GM12878 (cell line): ENCODE results near the gene ISG20L2. TPM values are rescaled to one million over a fixed set of nuclear protein-coding genes. Genes with fewer than 3 reads are reported as not detected.

ENCODE experiments used
- ATAC-seq: fragments of 200-7000 bp; cut with Tn5 transposase; 3 replicates; pipeline ENCODE4 v1.9.1; 2020; ENCODE audit warnings: mild to moderate bottlenecking, moderate library complexity
- BruUV-seq: library from RNA; stranded (reverse); fragments of 400-500 nt; replicated peaks from 2 replicates; lab custom pipeline; 2021; lab: Mats Ljungman, UMichigan
- CTCF ChIA-PET: fragments of 300-600 bp; sonication (Branson Sonifier 250); formaldehyde crosslinking; extraction: SDS; loops from one replicate; lab custom pipeline; 2021; ENCODE audit warnings: inconsistent platforms; lab: Yijun Ruan, JAX
- POLR2A ChIA-PET: fragments of 350-600 bp; formaldehyde crosslinking; extraction: SDS; loops from one replicate; lab custom pipeline; 2021; ENCODE audit warnings: inconsistent platforms; lab: Charles Lee
- RAD21 ChIA-PET: fragments of 300-600 bp; sonication (Branson Sonifier 250); formaldehyde crosslinking; loops from one replicate; lab custom pipeline; 2023; ENCODE audit warnings: antibody characterized with exemption; ENCODE audit not compliant: unreplicated experiment; lab: Charles Lee
- SMC1A ChIA-PET: fragments of 300-600 bp; sonication (Branson Sonifier 250); formaldehyde crosslinking; loops from one replicate; lab custom pipeline; 2023; ENCODE audit not compliant: unreplicated experiment, uncharacterized antibody; lab: Charles Lee
- DNase-seq: peaks from one replicate; pipeline ENCODE4 v3.0.0-alpha.2; 2011; ENCODE audit warnings: low read depth, low spot score
- FAIRE-seq: peaks from 3 replicates; lab custom pipeline; 2011; peaks lifted over from hg19 to GRCh38; lab: Jason Lieb, UNC
- H2AFZ ChIP-seq: 2 replicates; pipeline ENCODE4 v1.6.0; 2011; ENCODE audit warnings: low read depth, low read length, control low read depth; ENCODE audit not compliant: control insufficient read depth
- H3K27ac ChIP-seq: 2 replicates; pipeline ENCODE4 v1.5.1; 2011; ENCODE audit warnings: control low read depth; ENCODE audit not compliant: control insufficient read depth, insufficient read depth
- H3K27me3 ChIP-seq, 2 experiments: replicated peaks in 1 of 2; 2 replicates each; pipeline versions ENCODE4 v1.6.0 to v1.6.1; 2011; ENCODE audit warnings: low read length in 1 of 2; ENCODE audit not compliant: control insufficient read depth in 2 of 2, insufficient read depth in 2 of 2
- H3K36me3 ChIP-seq, 2 experiments: 2 replicates each; pipeline ENCODE4 v1.5.1; 2011; ENCODE audit warnings: low read length in 1 of 2; ENCODE audit not compliant: control insufficient read depth in 2 of 2, insufficient read depth in 2 of 2
- H3K4me1 ChIP-seq: 2 replicates; pipeline ENCODE4 v1.6.1; 2011; ENCODE audit warnings: mild to moderate bottlenecking, low read length, moderate library complexity, mixed read lengths; ENCODE audit not compliant: control insufficient read depth, insufficient read depth
- H3K4me2 ChIP-seq: 2 replicates; pipeline ENCODE4 v1.6.0; 2011; ENCODE audit warnings: control low read depth; ENCODE audit not compliant: control insufficient read depth, insufficient read depth
- H3K4me3 ChIP-seq: fragments of 200-600 bp; sonication (generic); 2 replicates; pipeline ENCODE4 v1.5.1; 2016
- H3K79me2 ChIP-seq: 2 replicates; pipeline ENCODE4 v1.6.0; 2011; ENCODE audit warnings: low read length; ENCODE audit not compliant: control insufficient read depth, insufficient read depth
- H3K9ac ChIP-seq: 2 replicates; pipeline ENCODE4 v1.8.0; 2011; ENCODE audit warnings: low read length, control low read depth, mixed read lengths; ENCODE audit not compliant: control insufficient read depth, insufficient read depth
- H3K9me3 ChIP-seq: replicated peaks from 3 replicates; pipeline ENCODE4 v1.5.1; 2011; ENCODE audit warnings: mild to moderate bottlenecking, low read length; ENCODE audit not compliant: control insufficient read depth, insufficient read depth
- H4K20me1 ChIP-seq: 2 replicates; pipeline ENCODE4 v1.6.0; 2011; ENCODE audit not compliant: control insufficient read depth, insufficient read depth
- HDGF ChIP-seq: fragments of 450-650 bp; IDR thresholded peaks from 2 replicates; pipeline ENCODE4 v1.6.1; 2016; ENCODE audit warnings: antibody characterized with exemption
- IKZF1 ChIP-seq: fragments of 450-650 bp; conservative IDR thresholded peaks from 2 replicates; pipeline ENCODE4 v1.6.1; 2017; ENCODE audit warnings: antibody characterized with exemption, mild to moderate bottlenecking
- JUNB ChIP-seq: IDR thresholded peaks from 2 replicates; pipeline ENCODE4 v1.6.1; 2016; ENCODE audit warnings: antibody characterized with exemption, mild to moderate bottlenecking
- NFYB ChIP-seq: IDR thresholded peaks from 2 replicates; pipeline ENCODE4 v1.6.1; 2011; ENCODE audit warnings: low read depth, mild to moderate bottlenecking, low read length, improper control_type of control experiment, moderate library complexity; ENCODE audit not compliant: insufficient read depth
- POLR2AphosphoS5 ChIP-seq: IDR thresholded peaks from 2 replicates; pipeline ENCODE4 v1.6.1; 2011; ENCODE audit warnings: mild to moderate bottlenecking, low read length, inconsistent platforms
- SIN3A ChIP-seq: IDR thresholded peaks from 2 replicates; pipeline ENCODE4 v1.6.1; 2012; ENCODE audit warnings: low read depth, low read length, improper control_type of control experiment
- SMARCA5 ChIP-seq: fragments of 450-650 bp; IDR thresholded peaks from 2 replicates; pipeline ENCODE4 v1.6.1; 2017; ENCODE audit warnings: mild to moderate bottlenecking
- SMC3 ChIP-seq: IDR thresholded peaks from 2 replicates; pipeline ENCODE4 v1.6.1; 2011; ENCODE audit warnings: low read length, improper control_type of control experiment, borderline replicate concordance
- SPI1 ChIP-seq: IDR thresholded peaks from 2 replicates; pipeline ENCODE4 v1.6.1; 2011; ENCODE audit warnings: low read depth, mild to moderate bottlenecking, low read length, moderate library complexity, borderline replicate concordance; ENCODE audit not compliant: insufficient read depth
- SUZ12 ChIP-seq: fragments of 200-600 bp; sonication (generic); IDR thresholded peaks from one replicate; pipeline ENCODE4 v1.6.1; 2018; ENCODE audit warnings: antibody characterized with exemption, mild to moderate bottlenecking; ENCODE audit not compliant: unreplicated experiment
- YBX1 ChIP-seq: fragments of 450-650 bp; IDR thresholded peaks from 2 replicates; pipeline ENCODE4 v1.6.1; 2016; ENCODE audit warnings: antibody characterized with exemption
- WGBS: methylation state at CpG from one replicate; pipeline ENCODE4 v1.1.6; 2016; ENCODE audit warnings: low lambda C conversion rate; ENCODE audit not compliant: insufficient replicate concordance, insufficient coverage; ENCODE audit errors: missing lambda C conversion rate; 5-methylcytosine and 5-hydroxymethylcytosine counted together
- in situ Hi-C: fragments of 300-500 bp; cut with MboI; formaldehyde crosslinking; loops from 9 replicates; pipeline ENCODE4 v1.14.3; 2018; ENCODE audit warnings: mixed read lengths
- intact Hi-C: fragments of 100-400 bp; cut with micrococcal nuclease; formaldehyde crosslinking; loops from one replicate; pipeline ENCODE4 v1.14.2; 2022; ENCODE audit not compliant: unreplicated experiment
- polyA plus RNA-seq, 11 experiments: library from polyadenylated mRNA; depleted of rRNA in 4 of 11; unstranded in 6 of 11; stranded (reverse) in 5 of 11; fragments of >200 nt; fragmentation: Nextera tagmentation in 4 of 11; fragmentation: Illumina TruSeq in 1 of 11; extraction: Ambion mirVana in 4 of 11; extraction: Trizol in 1 of 11; gene quantifications; 1 replicate in 1 of 11; 2 replicates in 10 of 11; pipeline versions ENCODE4 v1.2.1 to v1.2.3, GENCODE V29; 2011 to 2016; ENCODE audit warnings: inconsistent platforms in 2 of 11, missing spikeins in 2 of 11, low read depth in 1 of 11
- total RNA-seq, 4 experiments: library from RNA; depleted of rRNA in 3 of 4; stranded (reverse); fragments of >200 nt in 3 of 4; fragmentation: Illumina TruSeq in 1 of 4; extraction: Trizol in 1 of 4; gene quantifications; 2 replicates each; pipeline versions ENCODE4 v1.2.1 to v1.2.3, GENCODE V29; 2013 to 2021
- TF ChIP-seq, protein P1 (sequence below): fragments of 450-650 bp; formaldehyde crosslinking; IDR thresholded peaks from 2 replicates; pipeline ENCODE4 v1.5.0; 2022; ENCODE audit warnings: mild to moderate bottlenecking, missing genetic modification characterization
- TF ChIP-seq, protein P2 (sequence below): fragments of 450-650 bp; IDR thresholded peaks from 2 replicates; pipeline ENCODE4 v1.6.1; 2017; ENCODE audit warnings: antibody characterized with exemption, mild to moderate bottlenecking, moderate library complexity
- TF ChIP-seq, protein P3 (sequence below): IDR thresholded peaks from 2 replicates; pipeline ENCODE4 v1.6.1; 2012; ENCODE audit warnings: low read depth, low read length, improper control_type of control experiment

ISG20L2 gene
- total and polyA plus RNA-seq, 10 of the 15 experiments (the other 5 are each of a cell fraction or from before 2014, with no cell fraction given), result 16.4 to 111 (median 48.0) TPM

DNA sequence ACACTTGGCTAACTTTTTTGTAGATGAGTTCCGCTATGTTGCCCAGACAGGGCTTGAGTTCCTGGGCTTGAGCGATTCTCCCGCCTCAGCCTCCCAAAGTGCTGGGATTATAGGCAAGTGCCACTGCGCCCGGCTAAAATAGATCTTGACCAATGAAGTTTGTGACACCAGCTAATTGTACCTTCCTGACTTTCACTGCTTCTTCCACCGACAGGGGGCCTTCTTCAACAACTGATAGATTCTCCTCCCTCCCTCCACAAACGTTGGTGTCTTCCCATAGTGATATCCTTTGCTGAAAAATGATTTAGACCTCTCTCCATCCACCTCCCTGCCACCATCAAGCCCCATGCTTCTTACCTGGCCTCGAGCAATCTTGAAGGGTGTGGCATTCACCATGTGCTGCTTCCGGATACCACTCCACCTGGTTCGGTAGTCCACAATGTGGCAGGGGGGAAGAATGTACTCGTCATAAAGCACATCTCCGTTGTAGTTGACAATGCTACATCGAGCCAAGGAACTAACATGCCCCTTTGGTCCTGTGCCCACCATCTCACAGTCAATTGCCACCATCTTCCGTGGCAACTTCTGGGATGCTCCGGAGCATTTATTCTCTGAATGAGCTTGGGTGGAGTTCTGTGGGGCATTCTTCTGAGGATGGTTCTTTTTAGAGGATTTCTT, 1.9 kb downstream of the ISG20L2 start (continued):
- TF ChIP-seq, protein P1, sequence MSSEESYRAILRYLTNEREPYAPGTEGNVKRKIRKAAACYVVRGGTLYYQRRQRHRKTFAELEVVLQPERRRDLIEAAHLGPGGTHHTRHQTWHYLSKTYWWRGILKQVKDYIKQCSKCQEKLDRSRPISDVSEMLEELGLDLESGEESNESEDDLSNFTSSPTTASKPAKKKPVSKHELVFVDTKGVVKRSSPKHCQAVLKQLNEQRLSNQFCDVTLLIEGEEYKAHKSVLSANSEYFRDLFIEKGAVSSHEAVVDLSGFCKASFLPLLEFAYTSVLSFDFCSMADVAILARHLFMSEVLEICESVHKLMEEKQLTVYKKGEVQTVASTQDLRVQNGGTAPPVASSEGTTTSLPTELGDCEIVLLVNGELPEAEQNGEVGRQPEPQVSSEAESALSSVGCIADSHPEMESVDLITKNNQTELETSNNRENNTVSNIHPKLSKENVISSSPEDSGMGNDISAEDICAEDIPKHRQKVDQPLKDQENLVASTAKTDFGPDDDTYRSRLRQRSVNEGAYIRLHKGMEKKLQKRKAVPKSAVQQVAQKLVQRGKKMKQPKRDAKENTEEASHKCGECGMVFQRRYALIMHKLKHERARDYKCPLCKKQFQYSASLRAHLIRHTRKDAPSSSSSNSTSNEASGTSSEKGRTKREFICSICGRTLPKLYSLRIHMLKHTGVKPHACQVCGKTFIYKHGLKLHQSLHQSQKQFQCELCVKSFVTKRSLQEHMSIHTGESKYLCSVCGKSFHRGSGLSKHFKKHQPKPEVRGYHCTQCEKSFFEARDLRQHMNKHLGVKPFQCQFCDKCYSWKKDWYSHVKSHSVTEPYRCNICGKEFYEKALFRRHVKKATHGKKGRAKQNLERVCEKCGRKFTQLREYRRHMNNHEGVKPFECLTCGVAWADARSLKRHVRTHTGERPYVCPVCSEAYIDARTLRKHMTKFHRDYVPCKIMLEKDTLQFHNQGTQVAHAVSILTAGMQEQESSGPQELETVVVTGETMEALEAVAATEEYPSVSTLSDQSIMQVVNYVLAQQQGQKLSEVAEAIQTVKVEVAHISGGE (CRISPR knock-in tag), result no peak
- TF ChIP-seq HDGF, result peak; percentile 67; the same call in 1 of the 2 replicates
- TF ChIP-seq SMARCA5, result peak; percentile 83; the same call in 1 of the 2 replicates

DNA sequence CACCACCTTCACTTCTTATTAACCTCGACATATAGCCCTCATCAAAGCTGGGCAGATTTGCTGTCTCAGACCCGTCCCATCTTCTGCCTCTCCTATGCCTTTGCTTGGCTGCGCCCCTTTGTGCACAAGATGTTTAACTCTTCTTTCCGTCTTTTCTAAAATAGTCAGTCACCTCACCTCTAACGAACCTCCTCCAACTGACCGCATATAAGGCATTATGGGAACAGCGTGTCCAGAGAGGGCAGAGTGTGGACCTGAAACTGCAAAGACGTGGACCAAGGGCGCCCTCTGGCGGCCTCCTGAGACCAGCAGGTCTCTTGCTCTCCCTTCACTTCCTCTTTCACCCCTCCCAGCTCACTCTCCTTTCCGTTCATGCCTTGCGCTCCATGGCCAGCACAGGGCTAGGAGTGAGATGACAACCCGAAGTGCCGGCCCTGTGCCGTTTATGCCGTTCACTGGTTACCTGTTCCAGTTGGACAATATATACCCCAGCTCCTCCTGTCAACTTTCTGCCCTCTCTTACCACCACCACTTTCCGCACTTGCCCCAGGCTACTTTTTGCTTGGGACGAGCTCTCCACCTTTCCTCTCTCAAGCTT, 2.8 kb downstream of the ISG20L2 start:
- Histone ChIP-seq H3K36me3 (peaks cover 16 to 35% of the 10 kb centered on the region in 2 experiments), H3K4me1 (peaks cover 21% of the 10 kb centered on the region), H3K27me3 (no peaks in the 10 kb centered on the region), H3K4me2 (peak overlapping the region; percentile 99), H2AFZ (no peak overlapping the region), H4K20me1 (peaks cover 7% of the 10 kb centered on the region), H3K79me2 (peaks cover 83% of the 10 kb centered on the region), H3K27ac (peak overlapping the region; percentile 25), H3K9me3 (no peaks in the 10 kb centered on the region), H3K4me3 (peak overlapping the region; percentile 100), H3K9ac (peak overlapping the region; percentile 98)
- in situ Hi-C loops (no loop called here), intact Hi-C loops (loop anchor here (1.0 to 10.0 kb wide), 6 partner anchors 27 to 165 kb away; partner anchors contain the start of gene NTRK1)
- no TSS peak for BruUV-seq
- ChIA-PET SMC1A (interaction anchor here (0.6 to 10.0 kb wide), 43 partner anchors 11 to 270 kb away, joined by 3 to 168 read pairs (median 8); partner anchors contain the start of genes CRABP2, HDGF, INSRR and MRPL24), CTCF (interaction anchor here (0.6 to 11.2 kb wide), 72 partner anchors 11 to 621 kb away, joined by 3 to 433 read pairs (median 6); partner anchors contain the start of genes CRABP2, HAPLN2, HDGF and INSRR), POLR2A (interaction anchor here (0.7 to 7.0 kb wide), 12 partner anchors 11 to 158 kb away, joined by 3 to 75 read pairs (median 6); partner anchors contain the start of genes HDGF, MRPL24, NTRK1 and PRCC), RAD21 (interaction anchor here (0.6 to 7.1 kb wide), 47 partner anchors 14 to 454 kb away, joined by 3 to 173 read pairs (median 5); partner anchors contain the start of genes CRABP2, HDGF, INSRR and MRPL24)
- ATAC-seq (peak; percentile 73), FAIRE-seq (peak; percentile 70), DNase-seq (peak; percentile 64)
- under 1% methylated on average over 18 of the region's 18 CpGs for WGBS
- TF ChIP-seq JUNB (no peak), SIN3A (peak; percentile 61; the same call in 1 of the 2 replicates), YBX1 (no peak), SUZ12 (no peak), NFYB (no peak), IKZF1 (peak; percentile 58; the same call in 1 of the 2 replicates), SMC3 (peak; percentile 80), SPI1 (peak; percentile 99), POLR2AphosphoS5 (no peak)
- TF ChIP-seq, protein P2, sequence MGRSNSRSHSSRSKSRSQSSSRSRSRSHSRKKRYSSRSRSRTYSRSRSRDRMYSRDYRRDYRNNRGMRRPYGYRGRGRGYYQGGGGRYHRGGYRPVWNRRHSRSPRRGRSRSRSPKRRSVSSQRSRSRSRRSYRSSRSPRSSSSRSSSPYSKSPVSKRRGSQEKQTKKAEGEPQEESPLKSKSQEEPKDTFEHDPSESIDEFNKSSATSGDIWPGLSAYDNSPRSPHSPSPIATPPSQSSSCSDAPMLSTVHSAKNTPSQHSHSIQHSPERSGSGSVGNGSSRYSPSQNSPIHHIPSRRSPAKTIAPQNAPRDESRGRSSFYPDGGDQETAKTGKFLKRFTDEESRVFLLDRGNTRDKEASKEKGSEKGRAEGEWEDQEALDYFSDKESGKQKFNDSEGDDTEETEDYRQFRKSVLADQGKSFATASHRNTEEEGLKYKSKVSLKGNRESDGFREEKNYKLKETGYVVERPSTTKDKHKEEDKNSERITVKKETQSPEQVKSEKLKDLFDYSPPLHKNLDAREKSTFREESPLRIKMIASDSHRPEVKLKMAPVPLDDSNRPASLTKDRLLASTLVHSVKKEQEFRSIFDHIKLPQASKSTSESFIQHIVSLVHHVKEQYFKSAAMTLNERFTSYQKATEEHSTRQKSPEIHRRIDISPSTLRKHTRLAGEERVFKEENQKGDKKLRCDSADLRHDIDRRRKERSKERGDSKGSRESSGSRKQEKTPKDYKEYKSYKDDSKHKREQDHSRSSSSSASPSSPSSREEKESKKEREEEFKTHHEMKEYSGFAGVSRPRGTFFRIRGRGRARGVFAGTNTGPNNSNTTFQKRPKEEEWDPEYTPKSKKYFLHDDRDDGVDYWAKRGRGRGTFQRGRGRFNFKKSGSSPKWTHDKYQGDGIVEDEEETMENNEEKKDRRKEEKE, result no peak
- TF ChIP-seq, protein P3, sequence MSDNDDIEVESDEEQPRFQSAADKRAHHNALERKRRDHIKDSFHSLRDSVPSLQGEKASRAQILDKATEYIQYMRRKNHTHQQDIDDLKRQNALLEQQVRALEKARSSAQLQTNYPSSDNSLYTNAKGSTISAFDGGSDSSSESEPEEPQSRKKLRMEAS, result 0 out of 2 replicates have a peak, but pooled peaks have one; percentile 25
